Lung microvascular endothelial cell (primary cell): ENCODE results near the gene CCDC127. TPM values are rescaled to one million over a fixed set of nuclear protein-coding genes. Genes with fewer than 3 reads are reported as not detected.
"Not testable (repeated sequence)": the region's sequence is repeated elsewhere in the genome, so short reads cannot be mapped to it uniquely, and the experiment has no call there.

Experiments
- DNase-seq, 2 donors: peaks; one replicate each; pipeline versions ENCODE4 v3.0.0 to v3.0.0-alpha.2; 2010; ENCODE audit warnings: low read depth in 2 of 2
- total RNA-seq: library from RNA; depleted of rRNA; stranded (reverse); fragments of >200 nt; gene quantifications from 2 replicates; pipeline ENCODE4 v1.2.1, GENCODE V29; 2014

Gene CCDC127
- total RNA-seq, 1 donor from 2014 or later: 4.8 TPM

GRCh38 chr5:173392-174290 lies 44.3 kb downstream of the CCDC127 start:
- DNase-seq: no peak

DNA sequence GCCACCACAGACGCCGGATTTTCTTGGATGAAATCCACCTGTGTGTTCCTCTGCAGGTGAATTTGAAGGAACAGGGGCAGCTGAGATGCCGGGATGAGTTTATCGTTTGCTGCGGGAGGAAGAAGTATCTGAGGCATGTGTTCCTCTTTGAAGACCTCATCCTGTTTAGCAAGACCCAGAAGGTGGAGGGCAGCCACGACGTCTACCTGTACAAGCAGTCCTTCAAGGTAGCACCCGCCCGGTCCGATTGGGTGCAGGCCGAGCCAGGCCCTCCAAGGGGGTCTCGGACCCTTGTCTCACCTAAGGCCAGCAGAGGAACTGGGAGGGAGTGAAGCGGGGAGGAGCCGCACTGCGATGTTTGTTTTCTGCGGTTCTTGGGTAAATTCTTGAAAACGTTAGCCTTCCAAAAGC lies 45.1 kb downstream of the CCDC127 start:
- DNase-seq: no peak

GRCh38 chr5:172421-172820 lies 45.5 kb downstream of the CCDC127 start:
- no peak for DNase-seq

- DNase-seq: no peak
Observed at GRCh38 chr5:171801-172331, 46.1 kb downstream of the CCDC127 start.

DNA sequence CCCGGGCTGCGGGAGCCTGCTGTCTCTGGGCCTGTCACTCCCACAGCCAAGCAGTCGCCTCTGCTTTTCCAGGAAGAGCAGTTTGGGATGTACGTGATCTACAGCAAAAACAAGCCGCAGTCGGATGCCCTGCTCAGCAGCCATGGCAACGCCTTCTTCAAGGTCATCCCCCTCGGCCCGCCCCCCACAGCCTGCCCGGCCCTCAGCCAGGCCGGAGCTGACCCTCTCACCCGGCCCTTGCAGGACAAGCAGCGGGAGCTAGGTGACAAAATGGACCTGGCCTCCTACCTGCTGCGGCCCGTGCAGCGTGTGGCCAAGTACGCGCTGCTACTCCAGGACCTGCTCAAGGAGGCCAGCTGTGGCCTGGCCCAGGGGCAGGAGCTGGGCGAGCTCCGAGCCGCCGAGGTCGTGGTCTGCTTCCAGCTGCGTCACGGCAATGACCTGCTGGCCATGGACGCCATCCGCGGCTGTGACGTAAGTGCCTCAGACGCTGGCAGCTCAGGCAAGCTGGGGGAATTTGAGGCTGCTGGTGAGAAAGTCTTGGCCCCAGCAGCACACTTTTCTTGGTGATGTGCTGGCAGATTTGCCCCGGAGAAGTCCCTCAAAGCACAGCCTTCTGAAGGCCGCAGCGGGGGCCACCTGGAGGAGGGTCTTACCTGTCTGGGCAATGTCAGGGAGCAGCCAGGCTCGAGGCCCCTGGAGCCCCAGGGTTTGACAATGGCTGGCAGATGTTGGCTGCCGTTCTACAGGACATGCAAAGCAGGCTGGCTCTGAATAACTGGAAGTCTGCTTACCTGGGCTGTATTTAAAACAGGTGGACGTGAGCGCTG lies 46.8 kb downstream of the CCDC127 start:
- no peak for DNase-seq

DNA sequence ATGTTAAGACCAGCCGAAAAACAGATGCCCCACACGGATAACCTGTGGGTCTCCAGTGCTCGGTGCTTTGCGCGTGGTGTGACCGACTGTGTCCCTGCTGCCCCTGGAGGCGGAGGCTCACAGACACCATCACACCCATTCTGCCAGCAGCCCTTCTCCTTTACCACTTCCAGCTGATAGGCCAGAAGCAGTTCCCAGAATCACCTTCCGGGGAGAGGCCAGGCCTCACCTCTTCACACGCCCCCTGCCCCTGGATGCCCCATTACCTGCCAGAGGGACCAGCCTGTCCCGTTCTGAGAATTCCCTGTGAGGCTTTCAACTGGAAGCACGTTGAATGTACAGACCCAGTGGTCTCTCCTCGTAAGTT lies 48.2 kb downstream of the CCDC127 start:
- no peak for DNase-seq

- DNase-seq: peak; percentile 64 to 97
Observed at GRCh38 chr5:169071-169727, 48.8 kb downstream of the CCDC127 start.

- DNase-seq: peak in 1 of 2 donors; percentile 96
Observed at GRCh38 chr5:167982-168660, 49.8 kb downstream of the CCDC127 start.

DNA sequence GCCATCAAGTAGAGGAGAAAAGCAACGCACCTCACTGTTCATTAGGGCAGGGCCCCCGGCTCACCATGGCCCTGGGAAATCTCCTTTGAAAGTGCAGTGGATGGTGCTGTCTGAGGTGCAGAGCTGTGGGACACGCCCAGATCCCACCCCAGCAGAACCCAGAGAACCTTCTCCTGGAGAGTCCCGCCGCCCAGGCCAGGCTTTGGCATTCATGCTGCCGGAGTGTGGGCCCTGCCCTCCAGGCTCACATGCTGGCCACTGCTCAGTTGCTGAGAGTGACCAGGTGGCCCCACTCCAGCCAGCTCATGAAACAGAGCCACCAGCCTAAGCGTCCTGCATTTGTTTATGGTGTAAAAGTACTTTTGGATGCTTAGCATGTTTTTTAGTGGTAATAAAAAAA lies 50.4 kb downstream of the CCDC127 start:
- no peak for DNase-seq

DNA sequence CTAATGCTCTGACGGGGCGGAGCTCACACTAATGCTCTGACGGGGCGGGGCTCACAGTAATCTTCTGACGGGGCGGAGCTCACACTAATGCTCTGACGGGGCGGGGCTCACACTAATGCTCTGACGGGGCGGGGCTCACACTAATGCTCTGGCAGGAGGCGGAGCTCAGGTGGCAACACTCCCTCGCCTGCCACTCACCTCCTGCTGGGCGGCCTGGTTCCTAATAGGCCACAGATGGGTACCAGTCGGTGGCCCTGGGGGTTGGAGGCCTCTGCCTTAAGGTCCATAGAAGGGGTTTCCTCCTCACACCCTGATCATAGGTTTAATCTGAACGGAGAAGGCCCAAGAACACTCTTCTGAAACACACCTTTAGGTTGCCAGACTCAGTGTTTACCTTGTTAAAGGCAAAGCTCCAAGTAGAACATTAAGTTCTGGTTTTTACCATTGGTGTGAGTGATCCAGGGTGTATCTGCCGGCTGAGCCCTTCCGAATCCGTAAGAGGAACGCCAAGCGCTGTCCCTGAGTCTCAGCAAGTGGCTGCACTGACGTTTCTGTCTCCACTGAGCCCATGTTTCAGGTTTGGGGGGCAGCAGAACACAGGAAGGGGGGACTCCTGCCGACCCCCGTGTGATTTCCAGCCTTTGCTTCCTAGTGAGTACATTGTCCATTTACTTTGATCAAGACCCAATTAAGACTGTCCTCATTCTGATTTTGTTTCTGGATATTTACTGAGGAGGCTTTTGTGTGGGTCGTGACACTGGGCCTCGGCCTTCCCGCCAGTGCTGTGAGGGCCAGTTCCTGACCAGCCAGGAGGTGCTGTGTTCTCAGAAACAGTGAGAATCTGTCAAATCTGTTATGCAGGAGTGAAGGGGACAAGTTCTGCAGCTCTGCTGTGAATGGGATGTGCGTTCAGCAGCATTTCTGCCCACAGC lies 51.2 kb downstream of the CCDC127 start:
- DNase-seq: no peak

DNA sequence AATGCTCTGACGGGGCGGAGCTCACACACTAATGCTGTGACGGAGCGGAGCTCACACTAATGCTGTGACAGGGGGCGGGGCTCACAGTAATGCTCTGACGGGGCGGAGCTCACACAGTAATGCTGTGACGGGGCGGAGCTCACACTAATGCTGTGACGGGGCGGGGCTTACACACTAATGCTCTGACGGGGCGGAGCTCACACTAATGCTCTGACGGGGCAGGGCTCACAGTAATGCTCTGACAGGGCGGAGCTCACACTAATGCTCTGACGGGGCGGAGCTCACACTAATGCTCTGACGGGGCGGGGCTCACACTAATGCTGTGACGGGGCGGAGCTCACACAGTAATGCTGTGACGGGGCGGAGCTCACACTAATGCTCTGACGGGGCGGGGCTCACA lies 53.2 kb downstream of the CCDC127 start:
- DNase-seq: not testable (repeated sequence)

GRCh38 chr5:164244-164643 lies 53.7 kb downstream of the CCDC127 start:
- DNase-seq: no peak

GRCh38 chr5:163841-164240 lies 54.1 kb downstream of the CCDC127 start:
- no peak for DNase-seq

DNA sequence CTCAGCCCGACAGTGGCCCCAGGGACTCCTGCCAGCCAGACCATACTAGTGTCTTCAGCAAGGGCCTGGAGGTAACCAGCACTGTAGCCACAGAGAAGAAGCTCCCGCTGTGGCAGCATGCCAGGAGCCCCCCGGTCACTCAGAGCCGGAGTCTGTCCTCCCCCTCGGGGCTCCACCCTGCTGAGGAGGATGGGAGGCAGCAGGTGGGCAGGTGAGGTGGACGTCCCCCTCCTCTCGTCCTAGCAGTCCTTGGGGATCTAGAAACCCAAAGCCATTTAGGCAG lies 54.7 kb downstream of the CCDC127 start:
- DNase-seq: no peak

GRCh38 chr5:162565-163337 lies 55.2 kb downstream of the CCDC127 start:
- DNase-seq: no peak

DNA sequence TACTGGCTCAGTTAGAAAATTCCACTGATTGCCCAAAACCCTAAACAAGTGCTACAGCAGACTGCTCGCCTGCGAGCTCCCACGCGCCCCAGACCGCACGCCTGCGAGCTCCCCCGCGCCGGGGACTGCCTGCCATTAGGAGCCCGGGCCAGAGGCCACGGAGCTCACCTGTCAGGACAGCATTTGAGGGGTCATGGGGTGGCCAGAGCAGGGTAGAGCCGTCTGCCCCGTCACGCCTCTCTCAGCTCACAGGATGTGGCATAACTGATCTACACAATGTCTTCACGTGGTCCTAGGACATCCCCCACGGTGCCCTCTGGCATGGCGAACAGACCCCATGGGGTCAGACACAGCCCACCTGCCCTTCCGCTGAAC lies 55.8 kb downstream of the CCDC127 start:
- DNase-seq: no peak

DNA sequence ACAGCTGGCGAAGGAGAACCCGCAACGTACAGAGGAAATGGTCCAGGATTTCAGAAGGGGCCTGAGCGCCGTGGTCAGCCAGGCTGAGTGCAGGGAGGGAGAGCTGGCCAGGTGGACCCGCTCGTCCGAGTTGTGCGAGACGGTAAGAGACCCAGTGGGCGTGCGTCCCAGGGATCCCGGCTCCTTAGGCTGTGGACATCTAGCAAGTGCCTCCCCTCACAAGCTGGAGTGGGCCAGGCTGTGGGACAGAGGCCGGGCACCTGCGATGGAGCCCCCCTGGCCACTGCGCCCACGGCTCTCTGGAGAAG lies 56.2 kb downstream of the CCDC127 start:
- DNase-seq: no peak

DNA sequence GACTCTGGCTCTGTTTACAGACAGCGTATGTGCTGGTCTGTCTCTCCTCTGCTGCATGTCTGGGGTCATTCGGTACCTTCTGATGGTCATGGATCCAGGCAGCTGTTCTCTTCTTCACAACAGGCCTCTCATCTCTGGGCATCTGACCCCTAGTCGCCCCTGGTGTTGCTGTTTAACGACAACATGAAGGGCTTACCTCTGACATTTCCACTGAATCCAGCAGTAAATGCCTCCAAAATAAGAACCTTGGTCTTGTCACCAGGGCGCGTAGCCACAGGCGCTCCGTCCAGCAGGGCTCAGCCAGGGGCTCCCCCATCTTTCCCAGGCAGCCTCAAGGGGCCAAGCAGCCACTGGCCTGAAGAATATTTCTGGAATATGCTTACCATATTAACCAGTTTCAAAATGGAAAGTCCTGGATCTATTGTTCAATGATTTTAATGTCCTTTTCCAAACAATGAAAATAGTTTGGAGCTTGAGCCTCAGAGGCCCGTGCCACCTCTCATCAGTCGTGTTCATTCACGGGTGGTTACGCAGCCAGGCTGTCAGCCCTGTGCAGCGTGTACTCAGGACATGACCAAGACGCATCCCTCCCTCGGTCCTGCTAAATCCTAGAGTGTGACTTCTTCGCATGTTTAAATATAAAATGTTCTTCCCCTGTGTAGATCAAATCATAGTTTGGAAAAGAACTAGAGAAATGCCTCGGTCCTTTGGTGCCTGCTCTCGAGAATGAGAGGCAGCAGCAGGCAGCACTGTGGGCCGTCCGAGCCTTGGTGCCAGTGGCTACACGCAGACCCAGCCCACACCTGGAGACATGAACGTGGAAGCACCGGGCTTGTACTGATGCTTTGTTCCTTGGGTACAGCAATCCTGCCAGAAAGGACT lies 56.8 kb downstream of the CCDC127 start:
- DNase-seq: no peak

GRCh38 chr5:160173-160510 lies 57.8 kb downstream of the CCDC127 start:
- no peak for DNase-seq
